ENCODE data around the gene AURKA. TPM values are rescaled to one million over a fixed set of nuclear protein-coding genes. Genes with fewer than 3 reads are reported as not detected.

The AURKA gene
- total RNA-seq, 1 donor from 2014 or later = 1.6 TPM

DNA sequence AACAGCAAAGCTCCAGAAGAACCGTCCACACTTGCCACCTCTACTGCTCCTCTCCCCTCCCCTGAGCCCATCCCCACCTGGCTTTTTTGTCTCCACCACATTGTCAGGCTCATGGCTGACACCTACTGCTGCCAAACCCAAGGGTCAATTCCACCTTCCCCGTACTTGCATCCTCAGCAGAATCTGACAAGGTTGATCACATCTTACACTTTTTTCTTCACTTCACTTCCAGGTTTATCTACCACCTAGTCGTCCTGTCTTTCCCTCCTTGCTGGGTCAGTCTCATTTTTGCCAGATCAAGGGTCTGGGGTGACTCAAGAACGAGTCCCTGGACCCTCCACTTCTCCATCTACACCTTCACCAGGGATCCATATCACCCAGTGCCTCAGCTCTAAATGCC lies 3.1 kb downstream of the AURKA start:
- Histone ChIP-seq H3K4me3 (ENCODE audit: low read depth, low read length) (no peak overlapping the region), H3K27me3 (ENCODE audit: control insufficient read depth, insufficient read depth, low read length) (no peaks in the 10 kb centered on the region), H3K36me3 (ENCODE audit: control insufficient read depth, insufficient read depth, low read length) (peaks cover 1% of the 10 kb centered on the region)
- no peak for DNase-seq (ENCODE audit: low read depth)
- no peak for FAIRE-seq
- TF ChIP-seq, protein P1, sequence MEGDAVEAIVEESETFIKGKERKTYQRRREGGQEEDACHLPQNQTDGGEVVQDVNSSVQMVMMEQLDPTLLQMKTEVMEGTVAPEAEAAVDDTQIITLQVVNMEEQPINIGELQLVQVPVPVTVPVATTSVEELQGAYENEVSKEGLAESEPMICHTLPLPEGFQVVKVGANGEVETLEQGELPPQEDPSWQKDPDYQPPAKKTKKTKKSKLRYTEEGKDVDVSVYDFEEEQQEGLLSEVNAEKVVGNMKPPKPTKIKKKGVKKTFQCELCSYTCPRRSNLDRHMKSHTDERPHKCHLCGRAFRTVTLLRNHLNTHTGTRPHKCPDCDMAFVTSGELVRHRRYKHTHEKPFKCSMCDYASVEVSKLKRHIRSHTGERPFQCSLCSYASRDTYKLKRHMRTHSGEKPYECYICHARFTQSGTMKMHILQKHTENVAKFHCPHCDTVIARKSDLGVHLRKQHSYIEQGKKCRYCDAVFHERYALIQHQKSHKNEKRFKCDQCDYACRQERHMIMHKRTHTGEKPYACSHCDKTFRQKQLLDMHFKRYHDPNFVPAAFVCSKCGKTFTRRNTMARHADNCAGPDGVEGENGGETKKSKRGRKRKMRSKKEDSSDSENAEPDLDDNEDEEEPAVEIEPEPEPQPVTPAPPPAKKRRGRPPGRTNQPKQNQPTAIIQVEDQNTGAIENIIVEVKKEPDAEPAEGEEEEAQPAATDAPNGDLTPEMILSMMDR (IDR thresholded peaks at IDR 0.05; ENCODE audit: insufficient read depth, low read length, severe bottlenecking) = no peak

DNA sequence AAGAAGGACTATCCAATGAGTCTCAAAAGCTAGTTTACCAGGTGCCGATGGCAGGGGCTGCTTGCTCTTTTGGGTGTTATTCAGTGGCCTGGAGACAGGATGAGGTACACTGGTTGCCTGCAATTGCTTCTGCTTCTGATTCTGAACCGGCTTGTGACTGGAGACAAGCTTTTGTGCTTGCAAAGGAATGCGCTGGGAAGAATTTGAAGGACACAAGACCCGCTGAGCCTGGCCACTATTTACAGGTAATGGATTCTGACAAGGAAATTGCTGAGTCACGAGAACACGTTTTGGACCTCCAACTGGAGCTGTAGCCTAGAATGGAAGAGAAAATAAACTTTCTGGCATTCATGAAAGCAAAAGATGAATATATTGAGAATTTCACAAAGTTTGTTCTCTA lies 5.8 kb downstream of the AURKA start:
- H3K4me3 ChIP-seq (ENCODE audit: low read depth, low read length) = no peak overlapping the region
- peaks cover 3% of the 10 kb centered on the region for H3K36me3 ChIP-seq (ENCODE audit: control insufficient read depth, insufficient read depth, low read length)
- DNase-seq (ENCODE audit: low read depth) (no peak), FAIRE-seq (no peak)
- H3K27me3 ChIP-seq (ENCODE audit: control insufficient read depth, insufficient read depth, low read length) = no peaks in the 10 kb centered on the region
- TF ChIP-seq, protein P1 (IDR thresholded peaks at IDR 0.05; ENCODE audit: insufficient read depth, low read length, severe bottlenecking) = no peak

DNA sequence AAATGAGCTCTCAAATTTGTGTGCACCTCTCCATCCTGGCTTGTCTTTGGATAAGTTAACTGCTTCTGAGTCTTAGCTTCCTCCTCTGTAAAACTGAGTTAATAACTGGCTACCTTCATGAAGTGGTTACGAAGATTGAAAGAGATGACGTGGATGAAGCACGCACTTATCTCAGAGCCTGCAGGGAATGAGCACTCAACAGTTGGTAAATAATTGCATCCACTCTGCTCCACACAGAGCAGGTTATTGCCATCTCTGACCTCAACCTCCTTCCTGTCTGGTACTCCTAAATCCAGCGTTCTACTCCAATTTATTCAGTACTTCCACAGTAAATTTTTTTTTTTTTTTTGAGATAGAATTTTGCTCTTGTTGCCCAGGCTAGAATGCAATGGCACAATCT lies 6.9 kb downstream of the AURKA start:
- DNase-seq (ENCODE audit: low read depth) (no peak), FAIRE-seq (no peak)
- Histone ChIP-seq H3K4me3 (ENCODE audit: low read depth, low read length) (no peak overlapping the region), H3K27me3 (ENCODE audit: control insufficient read depth, insufficient read depth, low read length) (no peaks in the 10 kb centered on the region), H3K36me3 (ENCODE audit: control insufficient read depth, insufficient read depth, low read length) (peaks cover 3% of the 10 kb centered on the region)
- TF ChIP-seq, protein P1 (IDR thresholded peaks at IDR 0.05; ENCODE audit: insufficient read depth, low read length, severe bottlenecking) = no peak

DNA sequence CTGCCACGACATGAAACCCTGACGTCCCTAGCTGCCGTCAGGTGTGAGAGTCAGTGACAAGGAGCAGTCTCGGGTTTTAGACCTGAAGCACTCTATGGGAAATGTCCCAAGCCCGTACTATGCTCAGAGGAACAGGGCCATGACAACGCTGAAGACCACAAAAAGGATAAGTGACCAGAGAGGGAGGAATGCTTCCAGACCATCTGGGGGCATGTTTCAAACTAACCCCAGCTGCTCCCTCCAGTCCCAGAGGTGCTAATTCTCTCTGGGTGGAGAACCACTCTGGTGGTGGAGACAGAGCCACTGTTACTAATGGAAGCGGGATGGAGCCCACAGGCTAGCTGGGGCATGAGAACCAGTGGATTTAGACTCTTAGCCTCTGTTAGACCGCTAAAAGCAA lies 8.7 kb downstream of the AURKA start:
- Histone ChIP-seq H3K27me3 (ENCODE audit: control insufficient read depth, insufficient read depth, low read length) (no peaks in the 10 kb centered on the region), H3K36me3 (ENCODE audit: control insufficient read depth, insufficient read depth, low read length) (peaks cover 4% of the 10 kb centered on the region), H3K4me3 (ENCODE audit: low read depth, low read length) (no peak overlapping the region)
- TF ChIP-seq, protein P1 (IDR thresholded peaks at IDR 0.05; ENCODE audit: insufficient read depth, low read length, severe bottlenecking) = no peak
- FAIRE-seq (no peak), DNase-seq (ENCODE audit: low read depth) (no peak)

DNA sequence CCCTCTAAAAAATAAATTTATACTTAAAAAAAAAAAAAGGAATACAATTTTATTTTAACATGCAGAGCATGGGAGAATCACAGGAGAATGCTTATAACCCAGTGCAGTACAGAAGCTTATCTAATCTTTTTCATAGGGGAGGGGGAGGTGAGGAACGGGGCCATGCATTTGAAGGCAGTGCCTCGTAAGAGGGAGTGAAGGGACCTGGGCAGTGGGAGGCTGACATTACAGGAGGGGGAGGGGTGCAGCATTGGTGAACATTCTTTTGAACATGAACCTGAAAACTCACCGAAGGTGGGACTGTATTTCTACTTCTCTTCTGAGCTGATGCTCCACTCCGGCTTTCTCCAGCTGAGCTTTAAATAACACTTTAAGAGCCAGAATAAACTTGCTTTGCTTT lies 9.3 kb downstream of the AURKA start:
- no peak for FAIRE-seq
- no peak overlapping the region for H3K4me3 ChIP-seq (ENCODE audit: low read depth, low read length)
- H3K36me3 ChIP-seq (ENCODE audit: control insufficient read depth, insufficient read depth, low read length) = peaks cover 6% of the 10 kb centered on the region
- no peaks in the 10 kb centered on the region for H3K27me3 ChIP-seq (ENCODE audit: control insufficient read depth, insufficient read depth, low read length)
- TF ChIP-seq, protein P1 (IDR thresholded peaks at IDR 0.05; ENCODE audit: insufficient read depth, low read length, severe bottlenecking) = no peak
- no peak for DNase-seq (ENCODE audit: low read depth)

DNA sequence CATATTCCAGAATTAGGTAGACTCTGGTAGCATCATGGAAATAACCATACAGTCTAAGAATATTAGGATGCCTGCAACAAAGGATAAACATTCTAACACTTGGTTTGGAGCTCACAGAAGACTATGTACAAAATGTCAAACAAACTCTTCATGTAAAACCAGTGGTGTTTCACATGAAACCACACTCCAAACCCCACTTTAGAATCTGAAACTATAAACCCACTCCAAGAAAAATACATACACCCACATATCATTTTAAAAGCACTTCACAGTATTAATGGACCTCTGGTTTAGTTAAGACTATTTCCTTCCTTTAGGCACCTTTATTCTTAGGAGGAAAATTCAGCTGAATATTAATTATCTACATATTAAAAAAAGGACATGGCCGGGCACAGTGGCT lies 10.5 kb downstream of the AURKA start:
- no peak for FAIRE-seq
- DNase-seq (ENCODE audit: low read depth) = no peak
- Histone ChIP-seq H3K27me3 (ENCODE audit: control insufficient read depth, insufficient read depth, low read length) (no peaks in the 10 kb centered on the region), H3K4me3 (ENCODE audit: low read depth, low read length) (no peak overlapping the region), H3K36me3 (ENCODE audit: control insufficient read depth, insufficient read depth, low read length) (peaks cover 6% of the 10 kb centered on the region)
- TF ChIP-seq, protein P1 (IDR thresholded peaks at IDR 0.05; ENCODE audit: insufficient read depth, low read length, severe bottlenecking) = no peak

All from bronchial epithelial cell (primary cell).